ENCODE data around the gene PPHLN1.

- TF ChIP-seq CTCF (IDR thresholded peaks at IDR 0.05; ENCODE audit: borderline replicate concordance, extremely low read depth, low read length, poor library complexity, severe bottlenecking): no peak
- TF ChIP-seq EZH2 (IDR thresholded peaks at IDR 0.05; ENCODE audit: borderline replicate concordance, low read depth, low read length, severe bottlenecking): no peak
Measured at GRCh38 chr12:42281278-42281677, 44.7 kb upstream of the PPHLN1 start.

Data from DND-41 (cell line).